Right lobe of liver (tissue), 6 donors: ENCODE data around the gene FCHO1. TPM values are rescaled to one million over a fixed set of nuclear protein-coding genes. Genes with fewer than 3 reads are reported as not detected.
"Not testable (repeated sequence)": the region's sequence is repeated elsewhere in the genome, so short reads cannot be mapped to it uniquely, and the experiment has no call there.

ENCODE experiments used
- ATAC-seq, 4 donors: fragments of 200-7000 bp; cut with Tn5 transposase; one replicate each; pipeline ENCODE4 v1.9.1; 2020; ENCODE audit warnings: mild to moderate bottlenecking in 4 of 4, moderate library complexity in 4 of 4
- DNase-seq, 3 donors: peaks; one replicate each; pipeline ENCODE4 v3.0.0-alpha.2; 2020
- H3K27ac ChIP-seq, 3 donors: fragments of 200-600 bp; one replicate each; pipeline ENCODE4 v1.8.0; 2022
- H3K27me3 ChIP-seq, 2 donors: fragments of 200-600 bp; one replicate each; pipeline ENCODE4 v1.8.0; 2022
- H3K36me3 ChIP-seq, 4 donors: fragments of 200-600 bp; sonication (generic) in 1 of 4; one replicate each; pipeline versions ENCODE4 v1.5.1 to v1.8.0; 2017 to 2022; ENCODE audit warnings: control low read depth in 1 of 4
- H3K4me1 ChIP-seq, 4 donors: fragments of 200-600 bp; sonication (generic) in 1 of 4; one replicate each; pipeline versions ENCODE4 v1.5.1 to v1.8.0; 2017 to 2022; ENCODE audit warnings: control low read depth in 1 of 4
- H3K4me3 ChIP-seq, 3 donors: fragments of 200-600 bp; one replicate each; pipeline ENCODE4 v1.8.0; 2022
- H3K9me3 ChIP-seq, 4 donors: fragments of 200-600 bp; sonication (generic) in 1 of 4; one replicate each; pipeline versions ENCODE4 v1.5.1 to v1.8.0; 2017 to 2022; ENCODE audit warnings: control low read depth in 1 of 4
- CTCF ChIP-seq, 4 donors: fragments of 200-600 bp in 3 of 4; fragments of 450-650 bp in 1 of 4; IDR thresholded peaks; one replicate each; pipeline versions ENCODE4 v1.5.1 to v1.8.0; 2016 to 2022; ENCODE audit warnings: antibody characterized with exemption in 4 of 4, mild to moderate bottlenecking in 2 of 4
- POLR2A ChIP-seq: fragments of 450-650 bp; IDR thresholded peaks from one replicate; pipeline ENCODE4 v1.6.1; 2017; ENCODE audit warnings: antibody characterized with exemption, mild to moderate bottlenecking
- WGBS: methylation state at CpG from one replicate; pipeline ENCODE4 v1.1.6; 2018; ENCODE audit warnings: low coverage, low lambda C conversion rate; ENCODE audit not compliant: insufficient coverage; ENCODE audit errors: missing lambda C conversion rate; 5-methylcytosine and 5-hydroxymethylcytosine counted together
- intact Hi-C, 2 donors: fragments of 100-400 bp; cut with DNase I; formaldehyde crosslinking; loops; one replicate each; pipeline versions ENCODE4 v1.11.2 to v1.14.1; 2022
- total RNA-seq, 6 experiments: library from RNA; depleted of rRNA in 2 of 6; stranded (reverse); fragments of >200 nt in 2 of 6; fragmentation: NEBNext Ultra II Directional in 3 of 6; extraction: Animal tissue kit (Norgen Biotek cat#: 25700) in 3 of 6; gene quantifications; one replicate each; pipeline versions ENCODE4 v1.1.0 to v1.2.4, GENCODE V29; 2016 to 2023
- donor health status: DM: no; HTN: yes; CAD: no.
- donor health status: DM: no; HTN: no; CAD: no.
- donor health status: DM: no; HTN: no; CAD: no.
- donor health status: DM: no; HTN: yes; CAD: no.
- donor health status: DM: no; HTN: yes; CAD: no.

Gene FCHO1
- total RNA-seq, 6 experiments from 2014 or later, result 0.93 to 3.6 (median 1.3) TPM

- no peak for ATAC-seq
- Histone ChIP-seq H3K27me3 (no peaks in the 10 kb centered on the region), H3K4me3 (no peak overlapping the region)
These were observed 19.3 kb downstream of the FCHO1 start for GRCh38 chr19:17770613-17771012.

GRCh38 chr19:17772172-17772571, 20.9 kb downstream of the FCHO1 start:
- H3K4me1 ChIP-seq, result no peaks in the 10 kb centered on the region
- no peak for ATAC-seq
- H3K27ac ChIP-seq, result no peak overlapping the region
- H3K9me3 ChIP-seq, result no peaks in the 10 kb centered on the region
- no peaks in the 10 kb centered on the region for H3K27me3 ChIP-seq
- H3K4me3 ChIP-seq, result no peak overlapping the region
- 71% methylated on average over 1 of the region's 4 CpGs for WGBS
- H3K36me3 ChIP-seq, result no peaks in the 10 kb centered on the region
- TF ChIP-seq CTCF (IDR thresholded peaks at IDR 0.05) (no peak), POLR2A (no peak)
- intact Hi-C loops, result loop anchor here in 1 of 2 donors (10.0 kb wide), 1 partner anchor 57 kb away; the partner anchor contains the start of gene MAP1S
- no peak for DNase-seq

More at GRCh38 chr19:17770613-17771012, 19.3 kb downstream of the FCHO1 start:
- DNase-seq, result no peak
- peaks cover 0 to 9% (median 0%) of the 10 kb centered on the region in 4 donors for H3K4me1 ChIP-seq
- TF ChIP-seq CTCF (IDR thresholded peaks at IDR 0.05) (no peak), POLR2A (no peak)
- no peaks in the 10 kb centered on the region for H3K36me3 ChIP-seq
- WGBS, result 60% methylated on average over 1 of the region's 13 CpGs
- intact Hi-C loops, result loop anchor here in 1 of 2 donors (10.0 kb wide), 1 partner anchor 56 kb away; the partner anchor contains the start of gene MAP1S
- H3K27ac ChIP-seq, result no peak overlapping the region
- no peaks in the 10 kb centered on the region for H3K9me3 ChIP-seq

GRCh38 chr19:17775245-17775927, 24.1 kb downstream of the FCHO1 start:
- no peak for DNase-seq
- no peaks in the 10 kb centered on the region for H3K9me3 ChIP-seq
- no peaks in the 10 kb centered on the region for H3K27me3 ChIP-seq
- peak; percentile 25 to 57 (median 30) for ATAC-seq
- peak; percentile 30 to 48 (median 46) for TF ChIP-seq CTCF (IDR thresholded peaks at IDR 0.05)
- TF ChIP-seq POLR2A, result no peak
- no peaks in the 10 kb centered on the region for H3K36me3 ChIP-seq
- H3K27ac ChIP-seq, result no peak overlapping the region
- no peaks in the 10 kb centered on the region for H3K4me1 ChIP-seq
- H3K4me3 ChIP-seq, result no peak overlapping the region
- intact Hi-C loops, result loop anchor here in 1 of 2 donors (10.0 kb wide), 1 partner anchor 61 kb away; the partner anchor contains the start of gene MAP1S
- WGBS, result 60% methylated on average over 2 of the region's 16 CpGs

- Histone ChIP-seq H3K9me3 (no peaks in the 10 kb centered on the region), H3K36me3 (no peaks in the 10 kb centered on the region), H3K4me3 (no peak overlapping the region), H3K27me3 (no peaks in the 10 kb centered on the region), H3K4me1 (no peaks in the 10 kb centered on the region), H3K27ac (no peak overlapping the region)
- no peak for ATAC-seq
- WGBS, result 62% methylated on average over 16 of the region's 27 CpGs
- no peak for DNase-seq
- TF ChIP-seq POLR2A, result no peak
- TF ChIP-seq CTCF (IDR thresholded peaks at IDR 0.05), result no peak
- intact Hi-C loops, result loop anchor here in 1 of 2 donors (10.0 kb wide), 1 partner anchor 61 kb away; the partner anchor contains the start of gene MAP1S
These were observed 24.9 kb downstream of the FCHO1 start for GRCh38 chr19:17775991-17776803.

- 67% methylated on average over 3 of the region's 10 CpGs for WGBS
- not testable (repeated sequence) for H3K27me3 ChIP-seq, H3K9me3 ChIP-seq, H3K4me1 ChIP-seq, H3K4me3 ChIP-seq, H3K27ac ChIP-seq, H3K36me3 ChIP-seq, DNase-seq, ATAC-seq
- intact Hi-C loops, result loop anchor here in 1 of 2 donors (10.0 kb wide), 1 partner anchor 63 kb away; the partner anchor contains the start of gene MAP1S
These were observed 26.6 kb downstream of the FCHO1 start for GRCh38 chr19:17777840-17778239.
